ENCODE measurements around the gene RGN. TPM values are rescaled to one million over a fixed set of nuclear protein-coding genes. Genes with fewer than 3 reads are reported as not detected.
"Not testable (repeated sequence)": the region's sequence is repeated elsewhere in the genome, so short reads cannot be mapped to it uniquely, and the experiment has no call there.

RGN gene
- polyA plus RNA-seq, 1 donor: 2.4 TPM

- DNase-seq: not testable (repeated sequence)
These were observed 46.2 kb downstream of the RGN start for GRCh38 chrX:47124466-47124865.

DNA sequence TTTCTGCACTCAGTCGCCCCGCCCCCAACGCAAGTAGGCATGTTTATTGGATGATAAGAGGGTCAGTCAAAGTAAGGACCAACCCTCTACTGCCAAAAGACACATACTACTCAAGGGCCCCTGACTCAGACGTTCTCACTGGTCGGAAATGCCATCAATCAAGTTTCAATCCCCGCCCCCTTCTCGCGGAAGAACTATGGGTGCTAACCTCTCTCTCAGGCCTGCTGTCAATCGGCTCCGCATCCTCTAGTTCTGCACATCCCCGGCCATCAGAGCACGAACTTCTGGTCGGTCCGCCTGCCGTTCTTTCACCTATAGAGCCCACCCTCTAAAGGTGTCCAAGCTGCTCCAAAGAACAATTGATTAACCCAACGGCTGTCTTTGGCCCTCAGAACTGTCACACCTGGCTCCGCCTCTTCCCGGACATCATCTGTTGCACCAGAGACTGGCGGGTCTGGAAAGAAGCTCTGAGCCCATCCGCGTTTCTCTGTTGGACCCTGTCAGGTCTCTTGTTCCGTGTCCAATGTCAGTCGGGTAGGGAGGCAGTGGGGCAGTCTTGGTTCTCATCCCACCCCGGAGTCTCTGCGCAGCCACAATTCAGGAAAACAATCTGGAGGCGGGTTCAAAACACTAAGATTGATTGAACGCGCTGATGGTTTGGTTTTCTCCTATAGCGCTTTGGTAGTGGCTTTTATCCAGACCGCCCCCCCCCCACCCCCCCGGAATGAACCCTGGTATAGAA is 51.1 kb downstream of the RGN start:
- DNase-seq: peak; percentile 95

GRCh38 chrX:47129899-47130358 is 51.7 kb downstream of the RGN start:
- DNase-seq: no peak

DNA sequence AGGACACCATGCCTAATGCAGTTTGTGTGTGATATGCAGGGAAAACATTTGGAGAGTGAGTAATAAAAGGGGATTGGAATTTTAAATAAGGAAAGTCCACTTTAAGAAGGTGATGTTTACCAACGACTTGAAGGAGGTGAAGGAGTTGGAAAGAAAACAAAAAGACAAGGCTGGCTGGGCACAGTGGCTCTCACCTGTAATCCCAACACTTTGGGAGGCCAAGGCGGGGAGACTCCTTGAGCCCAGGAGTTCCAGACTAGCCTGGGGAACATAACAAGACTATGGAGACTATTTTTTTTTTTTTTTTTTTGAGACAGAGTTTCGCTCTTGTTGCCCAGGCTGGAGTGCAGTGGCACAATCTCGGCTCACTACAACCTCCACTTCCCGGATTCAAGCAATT is 55.2 kb downstream of the RGN start:
- no peak for DNase-seq

- not testable (repeated sequence) for DNase-seq
These were observed 57.4 kb downstream of the RGN start for GRCh38 chrX:47135650-47136049.

DNA sequence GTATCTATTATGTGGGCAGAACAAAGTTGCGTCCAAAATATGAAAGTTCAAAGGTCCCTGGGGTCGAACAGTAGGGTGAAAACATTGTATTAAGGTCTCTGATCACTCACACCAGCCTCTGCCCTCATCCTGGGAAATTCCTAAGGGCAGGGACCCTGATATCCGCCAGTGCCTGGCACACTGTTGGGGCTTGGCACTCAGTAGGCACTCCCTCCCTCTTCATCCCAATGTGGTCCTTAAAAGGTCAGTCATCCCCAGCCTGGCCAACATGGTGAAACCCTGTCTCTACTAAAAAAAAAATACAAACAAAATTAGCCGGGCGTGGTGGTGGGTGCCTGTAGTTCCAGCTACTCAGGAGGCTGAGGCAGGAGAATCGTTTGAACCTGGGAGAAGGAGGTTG is 59.9 kb downstream of the RGN start:
- DNase-seq: no peak

Other genes starting within 250 kb of the RGN start
- 7.6 TPM for gene RP2, start 241.4 kb upstream of the RGN start, polyA plus RNA-seq (ENCODE audit: insufficient read length)
- gene JADE3, start 166.0 kb upstream of the RGN start, polyA plus RNA-seq (ENCODE audit: insufficient read length): 4.5 TPM
- gene NDUFB11, start 66.3 kb downstream of the RGN start, polyA plus RNA-seq (ENCODE audit: insufficient read length): 116 TPM
- 42.1 TPM for gene RBM10, start 66.8 kb downstream of the RGN start, polyA plus RNA-seq (ENCODE audit: insufficient read length)
- 152 TPM for gene UBA1, start 115.4 kb downstream of the RGN start, polyA plus RNA-seq (ENCODE audit: insufficient read length)
- gene CDK16, start 140.2 kb downstream of the RGN start, polyA plus RNA-seq (ENCODE audit: insufficient read length): 122 TPM
- 94.6 TPM for gene USP11, start 154.6 kb downstream of the RGN start, polyA plus RNA-seq (ENCODE audit: insufficient read length)